GM12864 (cell line): Measurements from ENCODE around the gene CASKIN2.

ENCODE experiments used
- DNase-seq: peaks from one replicate; pipeline ENCODE4 v3.0.0-alpha.2; 2011; ENCODE audit warnings: low read depth
- H3K4me3 ChIP-seq: 2 replicates; pipeline ENCODE4 v1.5.1; 2011; ENCODE audit warnings: mild to moderate bottlenecking, low read depth, low read length, control low read depth
- CTCF ChIP-seq: IDR thresholded peaks from 2 replicates; pipeline ENCODE4 v1.5.1; 2011; ENCODE audit warnings: low read depth, mild to moderate bottlenecking, moderate library complexity, low read length, control low read depth, inconsistent platforms; ENCODE audit errors: missing control alignments

The CASKIN2 gene

GRCh38 chr17:75454193-75454592, 61.1 kb downstream of the CASKIN2 start:
- H3K4me3 ChIP-seq: no peak overlapping the region
- no peak for TF ChIP-seq CTCF
- DNase-seq: no peak

- H3K4me3 ChIP-seq: no peak overlapping the region
- no peak for TF ChIP-seq CTCF
- DNase-seq: no peak
Observed at GRCh38 chr17:75450270-75450669, 65.1 kb downstream of the CASKIN2 start.
